HepG2 (cell line): ENCODE results near the gene SLC17A9. TPM values are rescaled to one million over a fixed set of nuclear protein-coding genes. Genes with fewer than 3 reads are reported as not detected.

Experiments used
- ATF6 ChIP-seq: sonication (generic); formaldehyde crosslinking; conservative IDR thresholded peaks from 2 replicates; pipeline ENCODE4 v1.4.0; 2020; ENCODE audit warnings: missing genetic modification reagents
- RFX1 ChIP-seq: fragments of 450-650 bp; IDR thresholded peaks from 2 replicates; pipeline ENCODE4 v1.6.1; 2017
- SMARCC2 ChIP-seq: fragments of 450-650 bp; IDR thresholded peaks from 2 replicates; pipeline ENCODE4 v1.6.1; 2017; ENCODE audit warnings: antibody characterized with exemption, mild to moderate bottlenecking
- TCF7 ChIP-seq: sonication (generic); IDR thresholded peaks from 2 replicates; pipeline ENCODE4 v1.6.1; 2016; ENCODE audit warnings: antibody characterized with exemption, low read depth
- TERF1 ChIP-seq: sonication (generic); formaldehyde crosslinking; IDR thresholded peaks from 2 replicates; pipeline ENCODE4 v1.8.0; 2022; ENCODE audit warnings: mild to moderate bottlenecking, missing genetic modification reagents, moderate library complexity
- ZBTB7B ChIP-seq: sonication (generic); formaldehyde crosslinking; IDR thresholded peaks from 2 replicates; pipeline ENCODE4 v1.4.0; 2020; ENCODE audit warnings: missing genetic modification reagents
- ZFP62 ChIP-seq: sonication (generic); formaldehyde crosslinking; IDR thresholded peaks from 2 replicates; pipeline ENCODE4 v1.4.0; 2020; ENCODE audit warnings: missing genetic modification reagents
- ZHX2 ChIP-seq, 2 experiments: sonication (generic) in 1 of 2; formaldehyde crosslinking in 1 of 2; IDR thresholded peaks; 2 replicates each; pipeline versions ENCODE4 v1.6.1 to v1.9.0; 2014 to 2022; ENCODE audit warnings: antibody characterized with exemption in 1 of 2, borderline replicate concordance in 1 of 2, inconsistent platforms in 1 of 2, low read depth in 1 of 2, missing genetic modification reagents in 1 of 2
- ZNF142 ChIP-seq: sonication (generic); formaldehyde crosslinking; IDR thresholded peaks from 2 replicates; pipeline ENCODE4 v1.4.0; 2020; ENCODE audit warnings: missing genetic modification reagents
- ZNF160 ChIP-seq: sonication (generic); formaldehyde crosslinking; IDR thresholded peaks from 2 replicates; pipeline ENCODE4 v1.8.0; 2022; ENCODE audit warnings: mild to moderate bottlenecking, inconsistent platforms, missing genetic modification reagents
- ZNF672 ChIP-seq: sonication (generic); formaldehyde crosslinking; IDR thresholded peaks from 2 replicates; pipeline ENCODE4 v1.8.1; 2022; ENCODE audit warnings: missing genetic modification reagents
- ZNF678 ChIP-seq: sonication (generic); formaldehyde crosslinking; IDR thresholded peaks from 2 replicates; pipeline ENCODE4 v1.4.0; 2020; ENCODE audit warnings: mild to moderate bottlenecking, missing genetic modification reagents
- ZNF816 ChIP-seq: sonication (generic); formaldehyde crosslinking; IDR thresholded peaks from 2 replicates; pipeline ENCODE4 v1.8.0; 2022; ENCODE audit warnings: missing genetic modification reagents, mild to moderate bottlenecking, borderline replicate concordance
- polyA plus RNA-seq, 8 experiments: library from polyadenylated mRNA; depleted of rRNA in 3 of 8; stranded (reverse) in 7 of 8; unstranded in 1 of 8; fragments of >200 nt; fragmentation: Illumina TruSeq in 4 of 8; extraction: Trizol in 4 of 8; gene quantifications; 2 replicates each; pipeline versions ENCODE4 v1.2.1 to v1.2.3, GENCODE V29; 2011 to 2016; ENCODE audit warnings: low read depth in 4 of 8, missing spikeins in 1 of 8, mixed read lengths in 1 of 8; ENCODE audit not compliant: insufficient read depth in 1 of 8
- total RNA-seq, 5 experiments: library from RNA; depleted of rRNA; stranded (reverse); fragments of >200 nt; fragmentation: Illumina TruSeq; extraction: Trizol; gene quantifications; 2 replicates each; pipeline ENCODE4 v1.2.3, GENCODE V29; 2016; ENCODE audit warnings: low read depth in 1 of 5

SLC17A9 gene
- total and polyA plus RNA-seq, 2 of the 13 experiments (the other 11 are each of a cell fraction or from before 2014, with no cell fraction given): 110 to 191 TPM

- TF ChIP-seq ZHX2 (IDR thresholded peaks at IDR 0.05; ENCODE audit: low read depth) (peak; percentile 92), ZHX2 (CRISPR knock-in tag; IDR thresholded peaks at IDR 0.05; ENCODE audit: borderline replicate concordance) (peak; percentile 93; the same call in 1 of the 2 replicates), ZNF816 (CRISPR knock-in tag) (peak; percentile 83), ATF6 (CRISPR knock-in tag) (peak; percentile 95; the same call in 1 of the 2 replicates), RFX1 (no peak), ZNF678 (peak; percentile 87; the same call in 1 of the 2 replicates), ZNF160 (CRISPR knock-in tag) (peak; percentile 97), TERF1 (CRISPR knock-in tag) (0 out of 2 replicates have a peak, but pooled peaks have one; percentile 83), SMARCC2 (no peak), TCF7 (no peak), ZNF142 (CRISPR knock-in tag) (peak; percentile 86), ZNF672 (0 out of 2 replicates have a peak, but pooled peaks have one; percentile 62), ZBTB7B (CRISPR knock-in tag) (peak; percentile 89), ZFP62 (CRISPR knock-in tag) (no peak)
Observed at GRCh38 chr20:62937268-62938104, 15.0 kb upstream of the SLC17A9 start (continued).
